Prostate gland (tissue), 2 donors: Measurements from ENCODE around the gene SUV39H1.

Experiments used
- CTCF ChIP-seq, 4 experiments: fragments of 200-600 bp in 2 of 4; fragments of 450-650 bp in 2 of 4; sonication (generic) in 2 of 4; IDR thresholded peaks; 1 replicate in 3 of 4; 2 replicates in 1 of 4; pipeline ENCODE4 v1.5.1; 2016 to 2019; ENCODE audit warnings: antibody characterized with exemption in 4 of 4, mild to moderate bottlenecking in 2 of 4, moderate library complexity in 2 of 4
- POLR2A ChIP-seq: fragments of 450-650 bp; IDR thresholded peaks from one replicate; pipeline ENCODE4 v1.6.1; 2016; ENCODE audit warnings: antibody characterized with exemption, mild to moderate bottlenecking
- POLR2AphosphoS5 ChIP-seq: sonication (generic); formaldehyde crosslinking; IDR thresholded peaks from one replicate; pipeline ENCODE4 v1.6.1; 2017; ENCODE audit warnings: antibody characterized with exemption

GRCh38 chrX:48751343-48751742, 54.8 kb downstream of the SUV39H1 start:
- TF ChIP-seq CTCF (IDR thresholded peaks at IDR 0.05) (no peak), POLR2A (no peak), POLR2AphosphoS5 (no peak)
